Adrenal gland (tissue), 12 donors: Measurements from ENCODE around the gene MTA3. TPM values are rescaled to one million over a fixed set of nuclear protein-coding genes. Genes with fewer than 3 reads are reported as not detected.

Experiments used
- DNase-seq, 7 donors: peaks; one replicate each; pipeline ENCODE4 v3.0.0-alpha.2; 2019 to 2020
- H3K27ac ChIP-seq, 5 donors: fragments of 200-600 bp; sonication (generic) in 4 of 5; 1 replicate in 3 of 5; 2 replicates in 2 of 5; pipeline versions ENCODE4 v1.5.1 to v1.8.0; 2016 to 2020; ENCODE audit warnings: mild to moderate bottlenecking in 1 of 5
- H3K27me3 ChIP-seq: fragments of 200-600 bp; 2 replicates; pipeline ENCODE4 v1.8.0; 2021
- H3K36me3 ChIP-seq, 2 donors: fragments of 200-600 bp; replicated peaks in 1 of 2; 1 replicate in 1 of 2; 2 replicates in 1 of 2; pipeline versions ENCODE4 v1.5.1 to v1.8.0; 2018 to 2022
- H3K4me1 ChIP-seq, 2 donors: fragments of 200-600 bp; replicated peaks in 1 of 2; 1 replicate in 1 of 2; 2 replicates in 1 of 2; pipeline versions ENCODE4 v1.5.1 to v1.8.0; 2018 to 2021
- H3K4me3 ChIP-seq, 4 donors: fragments of 200-600 bp; sonication (generic) in 3 of 4; one replicate each; pipeline ENCODE4 v1.5.1; 2016 to 2018
- H3K9me3 ChIP-seq, 3 donors: fragments of 200-600 bp; sonication (generic) in 1 of 3; replicated peaks in 1 of 3; 1 replicate in 2 of 3; 2 replicates in 1 of 3; pipeline versions ENCODE4 v1.5.1 to v1.8.0; 2016 to 2021
- CTCF ChIP-seq, 6 experiments: fragments of 450-650 bp in 4 of 6; fragments of 200-600 bp in 2 of 6; sonication (generic) in 1 of 6; IDR thresholded peaks; 1 replicate in 5 of 6; 2 replicates in 1 of 6; pipeline versions ENCODE4 v1.5.1 to v1.8.0; 2016 to 2021; ENCODE audit warnings: antibody characterized with exemption in 6 of 6, mild to moderate bottlenecking in 2 of 6, moderate library complexity in 1 of 6
- POLR2A ChIP-seq, 2 donors: fragments of 450-650 bp; IDR thresholded peaks; one replicate each; pipeline ENCODE4 v1.6.1; 2017; ENCODE audit warnings: antibody characterized with exemption in 2 of 2, mild to moderate bottlenecking in 2 of 2, moderate library complexity in 1 of 2
- WGBS, 4 donors: extraction: QIAGEN DNeasy Blood & Tissue Kit in 2 of 4; methylation state at CpG; one replicate each; pipeline versions ENCODE4 v1.1.5 to v1.1.7; 2013 to 2017; 5-methylcytosine and 5-hydroxymethylcytosine counted together
- intact Hi-C, 2 donors: fragments of 100-400 bp; cut with DNase I; formaldehyde crosslinking; loops; one replicate each; pipeline versions ENCODE4 v1.14.1 to v1.15.0; 2022 to 2023
- polyA plus RNA-seq, 3 donors: library from polyadenylated mRNA; stranded (reverse); fragments of 200-250 nt in 2 of 3; fragments of 350-450 nt in 1 of 3; fragmentation: Illumina TruSeq in 1 of 3; extraction: RNeasy Lipid Tissue Mini Kit (QIAGEN cat#74804) in 1 of 3; gene quantifications; one replicate each; pipeline ENCODE4 v1.2.3, GENCODE V29; 2013 to 2014
- total RNA-seq, 9 donors: library from RNA; depleted of rRNA in 4 of 9; stranded (reverse); fragments of >200 nt in 4 of 9; fragments of 120-200 nt in 1 of 9; fragmentation: NEBNext Ultra II Directional in 1 of 9; extraction: Animal tissue kit (Norgen Biotek cat#: 25700) in 1 of 9; gene quantifications; one replicate each; pipeline versions ENCODE4 v1.1.0 to v1.2.4, GENCODE V29; 2013 to 2023
- donor health status: healthy with polysubstance abuse.
- donor health status: Bipolar disorder and iron deficiency.
- donor health status: DM: yes; HTN: yes; CAD: no.
- donor health status: DM: no; HTN: no; CAD: no.
- donor health status: DM: no; HTN: no; CAD: no.
- donor health status: DM: yes; HTN: yes; CAD: no.

MTA3 gene
- total and polyA plus RNA-seq, 12 donors: 51.5 to 168 (median 91.2) TPM

GRCh38 chr2:42523341-42523740, 45.1 kb upstream of the MTA3 start:
- H3K27ac ChIP-seq: no peak overlapping the region
- WGBS, 4 donors: 77 to 87% (median 81%) methylated on average over 13 of the region's 13 CpGs
- intact Hi-C loops: no loop called here
- H3K4me1 ChIP-seq: no peaks in the 10 kb centered on the region
- H3K36me3 ChIP-seq: no peaks in the 10 kb centered on the region
- no peak for DNase-seq
- no peak for TF ChIP-seq CTCF (IDR thresholded peaks at IDR 0.05)
- no peak for TF ChIP-seq POLR2A (IDR thresholded peaks at IDR 0.05)
- H3K9me3 ChIP-seq: no peaks in the 10 kb centered on the region
- H3K4me3 ChIP-seq: no peak overlapping the region
- H3K27me3 ChIP-seq: no peaks in the 10 kb centered on the region

GRCh38 chr2:42532397-42532796, 36.0 kb upstream of the MTA3 start:
- H3K36me3 ChIP-seq: no peaks in the 10 kb centered on the region
- no peaks in the 10 kb centered on the region for H3K9me3 ChIP-seq
- no peaks in the 10 kb centered on the region for H3K4me1 ChIP-seq
- no peak for DNase-seq
- intact Hi-C loops: no loop called here
- H3K27me3 ChIP-seq: no peaks in the 10 kb centered on the region
- 97 to 99% (median 97%) methylated on average over 4 of the region's 4 CpGs for WGBS, 4 donors
- no peak for TF ChIP-seq CTCF (IDR thresholded peaks at IDR 0.05)
- TF ChIP-seq POLR2A (IDR thresholded peaks at IDR 0.05): no peak
- H3K27ac ChIP-seq: no peak overlapping the region
- H3K4me3 ChIP-seq: no peak overlapping the region

GRCh38 chr2:42537493-42537892, 30.9 kb upstream of the MTA3 start:
- intact Hi-C loops: no loop called here
- Histone ChIP-seq H3K4me1 (no peaks in the 10 kb centered on the region), H3K36me3 (no peaks in the 10 kb centered on the region), H3K9me3 (no peaks in the 10 kb centered on the region), H3K27me3 (no peaks in the 10 kb centered on the region), H3K27ac (no peak overlapping the region), H3K4me3 (no peak overlapping the region)
- 81 to 91% (median 87%) methylated on average over 3 of the region's 3 CpGs for WGBS, 4 donors
- no peak for DNase-seq
- no peak for TF ChIP-seq POLR2A (IDR thresholded peaks at IDR 0.05)
- TF ChIP-seq CTCF (IDR thresholded peaks at IDR 0.05): no peak

GRCh38 chr2:42542871-42543270, 25.6 kb upstream of the MTA3 start:
- Histone ChIP-seq H3K4me3 (no peak overlapping the region), H3K27ac (no peak overlapping the region), H3K4me1 (no peaks in the 10 kb centered on the region), H3K27me3 (no peaks in the 10 kb centered on the region), H3K9me3 (no peaks in the 10 kb centered on the region), H3K36me3 (no peaks in the 10 kb centered on the region)
- 87 to 91% (median 89%) methylated on average over 4 of the region's 4 CpGs for WGBS, 4 donors
- no peak for TF ChIP-seq CTCF (IDR thresholded peaks at IDR 0.05)
- TF ChIP-seq POLR2A (IDR thresholded peaks at IDR 0.05): no peak
- intact Hi-C loops: no loop called here
- no peak for DNase-seq
